CD4-positive, alpha-beta T cell (primary cell): ENCODE measurements around the gene UBAC2. TPM values are rescaled to one million over a fixed set of nuclear protein-coding genes. Genes with fewer than 3 reads are reported as not detected.

ENCODE experiments used
- ATAC-seq: fragments of 200-7000 bp; cut with Tn5 transposase; one replicate; pipeline ENCODE4 v1.10.0; 2022; ENCODE audit warnings: mild to moderate bottlenecking; ENCODE audit not compliant: poor library complexity
- CTCF ChIA-PET: fragments of 350-600 bp; sonication (Branson Sonifier 250); formaldehyde crosslinking; loops from one replicate; lab custom pipeline; 2021; ENCODE audit warnings: antibody characterized with exemption, inconsistent platforms; lab: Charles Lee
- POLR2A ChIA-PET: fragments of 350-600 bp; sonication (Branson Sonifier 250); formaldehyde crosslinking; loops from one replicate; lab custom pipeline; 2021; ENCODE audit warnings: antibody characterized with exemption, inconsistent platforms; lab: Charles Lee
- DNase-seq, 14 experiments: peaks; one replicate each; pipeline ENCODE4 v3.0.0-alpha.2; 2013 to 2020; ENCODE audit warnings: mixed read lengths in 2 of 14
- H3K27ac ChIP-seq, 2 donors: one replicate each; pipeline versions ENCODE4 v1.5.1 to v1.7.0; 2013; ENCODE audit warnings: low read length in 2 of 2, low read depth in 1 of 2, mild to moderate bottlenecking in 1 of 2
- H3K27me3 ChIP-seq, 2 experiments: 1 replicate in 1 of 2; 2 replicates in 1 of 2; pipeline versions ENCODE4 v1.6.1 to v1.7.0; 2013; ENCODE audit warnings: low read length in 2 of 2, control low read depth in 1 of 2, mild to moderate bottlenecking in 1 of 2, moderate library complexity in 1 of 2; ENCODE audit not compliant: insufficient read depth in 2 of 2, control insufficient read depth in 1 of 2
- H3K36me3 ChIP-seq: one replicate; pipeline ENCODE4 v1.6.1; 2013; ENCODE audit warnings: low read length, control low read depth; ENCODE audit not compliant: insufficient read depth
- H3K4me1 ChIP-seq: one replicate; pipeline ENCODE4 v1.6.1; 2013; ENCODE audit warnings: low read length, control low read depth; ENCODE audit not compliant: insufficient read depth
- H3K4me3 ChIP-seq: one replicate; pipeline ENCODE4 v1.5.1; 2013; ENCODE audit warnings: mild to moderate bottlenecking, low read length, moderate library complexity
- H3K9me3 ChIP-seq, 2 experiments: 1 replicate in 1 of 2; 2 replicates in 1 of 2; pipeline versions ENCODE4 v1.6.1 to v1.7.0; 2013; ENCODE audit warnings: low read length in 2 of 2, mild to moderate bottlenecking in 2 of 2, control low read depth in 1 of 2, moderate library complexity in 1 of 2; ENCODE audit not compliant: control insufficient read depth in 1 of 2, insufficient read depth in 1 of 2
- H3K27ac Mint-ChIP-seq: one replicate; pipeline ENCODE4 v1.8.0; 2020; ENCODE audit warnings: mixed read lengths
- H3K27me3 Mint-ChIP-seq: one replicate; pipeline ENCODE4 v1.8.0; 2021; ENCODE audit warnings: mixed read lengths
- H3K36me3 Mint-ChIP-seq: one replicate; pipeline ENCODE4 v1.8.0; 2021; ENCODE audit warnings: low read depth, mixed read lengths
- H3K4me1 Mint-ChIP-seq: one replicate; pipeline ENCODE4 v1.8.0; 2021; ENCODE audit warnings: low read depth, mixed read lengths
- H3K4me3 Mint-ChIP-seq: one replicate; pipeline ENCODE4 v1.8.0; 2020; ENCODE audit warnings: mild to moderate bottlenecking, mixed read lengths
- H3K9me3 Mint-ChIP-seq: one replicate; pipeline ENCODE4 v1.8.0; 2020; ENCODE audit warnings: mixed read lengths
- intact Hi-C, 2 experiments: fragments of 100-400 bp; cut with DNase I in 1 of 2; cut with micrococcal nuclease in 1 of 2; formaldehyde crosslinking; loops; one replicate each; pipeline versions ENCODE4 v1.15.1 to v1.9.0; 2023 to 2025; cut with DNase I, micrococcal nuclease
- total RNA-seq, 174 experiments: library from RNA in 2 of 174; stranded (reverse) in 2 of 174; gene quantifications; one replicate each; pipeline ENCODE4 v1.2.3 and lab custom pipeline; 2021 to 2026
- TF ChIP-seq, protein P1 (sequence below): fragments of 200-600 bp; IDR thresholded peaks from one replicate; pipeline ENCODE4 v1.8.0; 2022; ENCODE audit warnings: antibody characterized with exemption, mild to moderate bottlenecking

UBAC2 gene
- total RNA-seq, 2 experiments from 2014 or later: 59.8 to 67.4 TPM

DNA sequence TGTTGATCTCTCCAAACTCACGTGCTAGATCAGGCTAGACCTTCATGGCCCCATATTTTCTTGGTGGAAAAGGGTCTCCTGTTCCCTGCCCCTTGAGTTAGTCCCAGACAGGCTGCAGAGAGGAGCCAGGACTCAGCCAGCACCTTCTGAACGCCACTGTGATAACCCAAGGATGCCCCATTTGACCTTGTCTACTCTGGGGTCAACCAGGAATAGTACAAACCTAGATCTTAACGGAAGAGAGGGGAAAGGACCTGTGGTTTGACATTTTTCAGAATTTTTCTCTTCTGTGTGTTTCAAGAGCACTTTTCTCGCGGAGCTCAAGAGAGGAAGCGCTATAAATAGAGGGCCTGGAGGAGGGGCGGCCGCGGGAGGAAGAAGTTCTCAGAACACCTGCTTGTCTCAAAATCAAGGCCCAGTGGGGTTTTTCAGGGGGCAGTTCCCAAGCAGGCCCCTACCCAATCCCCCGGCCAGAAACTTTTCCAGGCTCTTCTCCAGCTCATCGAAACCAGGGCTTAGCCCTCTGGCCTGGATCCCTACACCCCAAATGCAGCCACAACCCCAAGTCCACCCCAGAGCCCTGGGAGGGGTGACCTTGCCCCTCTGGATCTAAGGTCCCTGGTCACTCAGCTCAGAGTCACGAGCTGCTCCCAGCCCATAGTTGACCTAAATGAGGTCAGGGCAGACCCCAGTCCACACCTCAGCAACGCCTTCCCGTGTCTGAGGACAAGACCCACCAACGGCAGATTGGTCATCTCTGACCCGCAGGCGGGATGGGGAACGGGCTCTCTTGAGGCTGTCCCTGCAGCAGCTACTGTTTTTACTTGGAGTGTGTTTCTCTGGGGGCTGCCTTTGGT is 225.1 kb downstream of the UBAC2 start:
- Mint-ChIP-seq H3K27ac (peak overlapping the region; percentile 92), H3K27me3 (no peaks in the 10 kb centered on the region), H3K9me3 (no peaks in the 10 kb centered on the region), H3K36me3 (no peaks in the 10 kb centered on the region), H3K4me3 (peak overlapping the region; percentile 64), H3K4me1 (peaks cover 72% of the 10 kb centered on the region)
- TF ChIP-seq, protein P1, sequence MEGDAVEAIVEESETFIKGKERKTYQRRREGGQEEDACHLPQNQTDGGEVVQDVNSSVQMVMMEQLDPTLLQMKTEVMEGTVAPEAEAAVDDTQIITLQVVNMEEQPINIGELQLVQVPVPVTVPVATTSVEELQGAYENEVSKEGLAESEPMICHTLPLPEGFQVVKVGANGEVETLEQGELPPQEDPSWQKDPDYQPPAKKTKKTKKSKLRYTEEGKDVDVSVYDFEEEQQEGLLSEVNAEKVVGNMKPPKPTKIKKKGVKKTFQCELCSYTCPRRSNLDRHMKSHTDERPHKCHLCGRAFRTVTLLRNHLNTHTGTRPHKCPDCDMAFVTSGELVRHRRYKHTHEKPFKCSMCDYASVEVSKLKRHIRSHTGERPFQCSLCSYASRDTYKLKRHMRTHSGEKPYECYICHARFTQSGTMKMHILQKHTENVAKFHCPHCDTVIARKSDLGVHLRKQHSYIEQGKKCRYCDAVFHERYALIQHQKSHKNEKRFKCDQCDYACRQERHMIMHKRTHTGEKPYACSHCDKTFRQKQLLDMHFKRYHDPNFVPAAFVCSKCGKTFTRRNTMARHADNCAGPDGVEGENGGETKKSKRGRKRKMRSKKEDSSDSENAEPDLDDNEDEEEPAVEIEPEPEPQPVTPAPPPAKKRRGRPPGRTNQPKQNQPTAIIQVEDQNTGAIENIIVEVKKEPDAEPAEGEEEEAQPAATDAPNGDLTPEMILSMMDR: no peak
- H3K4me1 ChIP-seq: peaks cover 67% of the 10 kb centered on the region
- H3K36me3 ChIP-seq: no peaks in the 10 kb centered on the region
- DNase-seq (peak in 13 of 14 experiments; percentile 31 to 78 (median 62)), ATAC-seq (peak; percentile 53)
- peak overlapping the region; percentile 15 for H3K4me3 ChIP-seq
- no peaks in the 10 kb centered on the region for H3K27me3 ChIP-seq
- intact Hi-C loops: loop anchor here in 1 of 2 experiments (1.0 kb wide), 1 partner anchor 9 kb away; no protein-coding TSS in a partner anchor
- no peaks in the 10 kb centered on the region for H3K9me3 ChIP-seq
- POLR2A ChIA-PET: interaction anchor here (0.7 to 3.4 kb wide), 21 partner anchors 9 to 264 kb away, joined by 3 to 30 read pairs (median 4); partner anchors contain the start of genes GPR18 and UBAC2
- CTCF ChIA-PET: interaction anchor here (1.3 to 11.4 kb wide), 3 partner anchors 10 to 156 kb away, joined by 3 to 88 read pairs (median 6); no protein-coding TSS in a partner anchor
- H3K27ac ChIP-seq: peak overlapping the region; percentile 81 to 87

GRCh38 chr13:99426426-99426825 is 225.8 kb downstream of the UBAC2 start:
- H3K36me3 ChIP-seq: no peaks in the 10 kb centered on the region
- H3K4me1 Mint-ChIP-seq: peaks cover 72% of the 10 kb centered on the region
- no peaks in the 10 kb centered on the region for H3K9me3 ChIP-seq
- ChIA-PET CTCF (interaction anchor here (1.3 to 11.4 kb wide), 2 partner anchors 9 to 157 kb away, joined by 6 to 88 read pairs; no protein-coding TSS in a partner anchor), POLR2A (interaction anchor here (0.8 to 3.4 kb wide), 8 partner anchors 9 to 227 kb away, joined by 3 to 30 read pairs (median 10); partner anchors contain the start of gene UBAC2)
- H3K27me3 Mint-ChIP-seq: no peaks in the 10 kb centered on the region
- DNase-seq (no peak), ATAC-seq (no peak)
- H3K36me3 Mint-ChIP-seq: no peaks in the 10 kb centered on the region
- H3K4me1 ChIP-seq: peaks cover 63% of the 10 kb centered on the region
- no peak overlapping the region for H3K4me3 ChIP-seq
- peak overlapping the region; percentile 81 to 87 for H3K27ac ChIP-seq
- H3K4me3 Mint-ChIP-seq: peak overlapping the region; percentile 70
- no peaks in the 10 kb centered on the region for H3K27me3 ChIP-seq
- peak overlapping the region; percentile 92 for H3K27ac Mint-ChIP-seq
- intact Hi-C loops: no loop called here
- no peaks in the 10 kb centered on the region for H3K9me3 Mint-ChIP-seq
- TF ChIP-seq, protein P1: no peak

GRCh38 chr13:99429670-99430069 is 229.0 kb downstream of the UBAC2 start:
- Mint-ChIP-seq H3K4me3 (no peak overlapping the region), H3K9me3 (no peaks in the 10 kb centered on the region), H3K4me1 (peaks cover 70% of the 10 kb centered on the region), H3K36me3 (no peaks in the 10 kb centered on the region), H3K27ac (no peak overlapping the region), H3K27me3 (no peaks in the 10 kb centered on the region)
- peaks cover 62% of the 10 kb centered on the region for H3K4me1 ChIP-seq
- intact Hi-C loops: loop anchor here in 1 of 2 experiments (5.0 kb wide), 1 partner anchor 227 kb away; the partner anchor contains the start of gene UBAC2
- POLR2A ChIA-PET: interaction anchor here (1.1 kb wide), 1 partner anchor 9 kb away, joined by 4 read pairs; no protein-coding TSS in a partner anchor
- no peak overlapping the region for H3K4me3 ChIP-seq
- CTCF ChIA-PET: interaction anchor here (1.3 kb wide), 1 partner anchor 42 kb away, joined by 3 read pairs; no protein-coding TSS in a partner anchor
- no peaks in the 10 kb centered on the region for H3K9me3 ChIP-seq
- ATAC-seq (no peak), DNase-seq (no peak)
- no peaks in the 10 kb centered on the region for H3K27me3 ChIP-seq
- TF ChIP-seq, protein P1: no peak
- H3K36me3 ChIP-seq: no peaks in the 10 kb centered on the region
- H3K27ac ChIP-seq: no peak overlapping the region
